ENCODE data around the gene MTF1. TPM values are rescaled to one million over a fixed set of nuclear protein-coding genes. Genes with fewer than 3 reads are reported as not detected.

Gene MTF1
- 3.7 and 4.4 TPM in 2 replicates for total RNA-seq

DNA sequence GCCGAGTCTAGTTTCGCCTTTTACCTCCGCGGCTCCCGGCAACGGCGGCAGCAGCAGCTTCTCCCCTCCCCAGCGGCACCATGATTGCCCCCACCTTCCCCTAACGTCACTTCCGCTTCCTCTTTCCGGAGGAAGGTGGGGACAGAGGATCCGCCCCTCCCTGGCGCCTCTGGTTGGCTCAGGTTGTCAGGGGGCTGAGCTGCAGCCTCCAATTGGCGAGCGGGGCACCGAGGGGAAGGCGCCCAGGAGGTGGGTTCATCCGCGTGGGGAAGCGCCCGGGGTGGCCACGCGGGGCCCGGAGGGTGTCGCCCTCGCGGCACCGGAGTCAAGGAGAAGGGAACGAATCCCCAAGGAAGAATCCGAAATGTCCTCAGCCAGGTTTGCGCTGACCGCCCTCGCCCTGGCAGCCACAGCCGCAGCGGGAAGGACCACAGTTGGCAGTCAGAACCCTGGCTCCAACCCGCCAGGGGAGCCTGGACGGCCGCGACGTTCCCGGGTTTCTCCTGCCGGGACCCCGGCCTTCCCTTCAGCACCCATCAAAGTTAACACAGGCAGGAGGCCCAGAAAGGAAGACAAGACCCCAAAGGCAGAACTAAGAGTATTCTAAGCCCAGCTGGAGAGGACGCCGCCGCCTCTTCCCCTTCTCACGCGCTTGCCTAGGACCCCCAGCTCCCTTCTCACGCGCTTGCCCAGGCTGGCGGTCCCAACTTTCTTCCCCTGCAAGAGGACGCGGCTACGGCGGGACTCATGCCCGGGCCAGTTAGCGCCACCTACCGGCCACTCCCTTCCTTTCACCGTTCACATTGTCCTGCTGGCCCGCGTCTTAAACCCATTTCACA lies at the start of gene MTF1:
TSS of gene MTF1 (minus strand) at position 86 of the 839 bp plus-strand sequence. CDS start 1,934 bp downstream, outside the sequence.

DNA sequence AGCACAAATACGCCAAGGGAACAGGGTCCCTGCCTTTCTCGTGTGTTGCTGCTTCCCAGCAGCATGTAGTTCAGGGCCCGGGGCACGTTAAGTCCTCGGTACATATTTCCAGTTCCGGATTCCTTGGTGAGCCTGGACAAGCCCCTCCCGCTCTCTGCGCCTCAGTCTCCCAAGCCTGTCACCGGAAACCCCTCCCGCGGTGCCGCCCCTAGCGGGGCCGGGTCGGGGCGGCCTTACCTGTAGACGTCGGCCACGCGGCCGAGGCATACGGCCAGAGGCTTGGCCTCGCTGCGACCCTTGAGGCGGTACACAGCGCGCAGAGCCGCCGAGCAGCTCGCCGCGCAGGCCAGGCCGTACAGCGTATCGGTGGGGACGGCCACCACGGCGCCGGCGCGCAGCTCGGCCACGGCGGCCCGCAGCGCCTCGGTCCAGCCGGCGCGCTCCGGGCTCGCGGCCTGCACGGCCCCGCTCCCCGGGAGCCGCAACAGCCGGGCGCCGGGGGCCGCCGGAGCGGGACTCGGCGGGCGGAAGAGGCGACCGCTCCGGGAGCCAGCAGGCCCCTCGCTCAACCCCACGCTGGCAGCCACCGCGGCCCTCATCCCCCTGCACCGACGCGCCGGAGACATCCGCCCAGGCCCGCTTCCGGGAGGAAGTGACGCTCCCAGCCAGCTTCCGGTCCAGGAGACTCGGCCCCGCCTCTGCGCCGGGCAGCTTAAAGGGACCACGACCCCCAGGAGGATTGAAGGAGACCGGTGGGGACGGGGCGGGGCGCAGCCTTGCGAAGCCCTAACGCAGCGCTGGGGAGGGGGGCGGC lies 51.6 kb downstream of the MTF1 start, which contains the start of the genes C1orf122 and YRDC:
TSS of gene C1orf122 (plus strand) at position 236 of the 814 bp plus-strand sequence. CDS start 615 bp downstream, outside the sequence.
TSS of gene YRDC (minus strand) at position 654 of the 814 bp plus-strand sequence. CDS start at position 626, 28 bp downstream.

DNA sequence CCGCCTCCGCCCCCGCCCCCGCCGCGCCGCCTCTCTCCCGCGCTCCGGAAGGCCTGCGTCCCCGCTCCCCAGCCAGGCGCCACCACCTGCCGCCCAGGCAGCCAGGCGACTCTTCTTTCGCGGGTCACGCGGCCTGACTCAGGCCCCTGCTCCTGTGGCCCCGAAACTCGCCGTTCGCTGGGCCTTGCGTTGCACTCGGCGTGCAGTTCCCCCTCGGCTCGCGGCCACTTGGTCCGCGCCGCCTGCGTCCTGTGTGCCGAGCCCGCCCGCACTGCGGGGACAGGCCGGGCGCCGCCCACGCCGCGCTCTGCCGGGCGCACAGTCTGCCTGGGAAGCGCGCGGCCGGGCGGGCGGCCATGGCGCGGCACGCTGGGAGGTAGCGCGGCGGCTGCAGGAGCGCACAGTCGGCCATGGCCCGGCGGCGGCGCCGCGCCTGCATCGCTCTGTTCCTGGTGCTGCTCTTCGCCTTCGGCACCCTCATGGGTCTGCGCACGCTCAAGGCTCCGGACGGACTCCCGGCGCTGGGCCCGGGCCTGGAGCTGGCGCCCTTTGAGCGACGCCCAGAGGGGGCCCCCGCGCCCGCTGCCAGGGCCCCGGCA lies 65.5 kb downstream of the MTF1 start, which contains the start of gene MANEAL:
TSS of gene MANEAL (plus strand) at position 75 of the 599 bp plus-strand sequence. CDS start at position 411, 336 bp downstream.

DNA sequence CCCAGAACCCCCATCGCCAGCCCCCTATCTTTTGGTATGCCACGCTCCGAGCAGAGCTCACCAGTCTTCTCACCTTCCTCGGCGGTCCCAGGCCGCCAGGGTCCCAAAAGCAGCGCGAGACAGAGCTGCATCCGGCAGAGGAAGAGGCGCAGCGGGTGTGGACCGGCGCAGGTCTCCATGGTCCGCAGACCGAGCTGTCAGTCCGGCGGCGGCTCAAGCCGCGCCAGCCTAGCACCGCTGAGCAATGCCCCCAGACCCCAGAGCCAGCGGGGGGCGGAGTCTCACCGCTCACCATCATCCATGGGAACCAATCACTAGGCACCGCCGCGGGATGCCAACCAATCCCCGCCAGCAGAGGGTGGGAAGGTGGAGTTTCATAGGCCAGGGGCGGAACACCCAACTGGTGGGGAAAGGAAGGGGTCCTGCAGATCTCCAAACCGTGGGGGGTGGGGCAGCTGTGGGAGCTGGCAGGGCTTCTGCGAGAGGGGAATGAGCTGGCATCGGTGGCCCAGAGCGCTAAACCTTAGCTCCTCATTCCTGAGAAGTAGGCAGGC lies 94.4 kb downstream of the MTF1 start, which contains the start of gene EPHA10:
TSS of gene EPHA10 (minus strand) at position 233 of the 554 bp plus-strand sequence. CDS start at position 179, 54 bp downstream.

Small RNA genes lying within 50 kb of the gene (small RNA-seq; reads per million reads assigned to genes)
- gene RF00092 (ENCODE audit: low replicate concordance) = not detected
- not detected for gene RNU6-584P (ENCODE audit: low replicate concordance)

Other genes starting within 250 kb of the MTF1 start
- under 0.01 TPM in 1 of 2 replicates, not detected in the other for gene RSPO1, start 224.7 kb downstream of the MTF1 start, total RNA-seq
- gene CDCA8, start 167.1 kb downstream of the MTF1 start, total RNA-seq = 0.44 and 34.8 TPM in 2 replicates
- gene EPHA10, start 94.5 kb downstream of the MTF1 start, total RNA-seq = not detected in 2 replicates
- 0.57 and 0.66 TPM in 2 replicates for gene MANEAL, start 65.7 kb downstream of the MTF1 start, total RNA-seq
- gene C1orf122, start 51.8 kb downstream of the MTF1 start, total RNA-seq = 18.9 and 23.9 TPM in 2 replicates
- 23.9 and 34.9 TPM in 2 replicates for gene YRDC, start 51.4 kb downstream of the MTF1 start, total RNA-seq
- 30.9 and 44.9 TPM in 2 replicates for gene INPP5B, start 87.5 kb upstream of the MTF1 start, total RNA-seq
- gene SF3A3, start 130.4 kb upstream of the MTF1 start, total RNA-seq = 85.1 and 89.5 TPM in 2 replicates
- 34.4 and 36.1 TPM in 2 replicates for gene FHL3, start 145.9 kb upstream of the MTF1 start, total RNA-seq
- 44.4 and 69.9 TPM in 2 replicates for gene UTP11, start 153.1 kb upstream of the MTF1 start, total RNA-seq
- gene POU3F1, start 187.2 kb upstream of the MTF1 start, total RNA-seq = 0.14 TPM in 1 of 2 replicates, not detected in the other

All from placental pericyte (primary cell).